WTC11 (cell line): ENCODE results near the gene NKX2-4. TPM values are rescaled to one million over a fixed set of nuclear protein-coding genes. Genes with fewer than 3 reads are reported as not detected.

Experiments
- ATAC-seq: fragments of 200-7000 bp; cut with Tn5 transposase; 2 replicates; pipeline ENCODE4 v1.10.0; 2021; ENCODE audit warnings: mild to moderate bottlenecking, moderate library complexity
- CTCF ChIA-PET: fragments of 300-600 bp; sonication (Branson Sonifier 250); formaldehyde crosslinking; loops from one replicate; lab custom pipeline; 2021; ENCODE audit warnings: antibody characterized with exemption; lab: Charles Lee
- POLR2A ChIA-PET: fragments of 350-600 bp; sonication (Branson Sonifier 250); formaldehyde crosslinking; loops from one replicate; lab custom pipeline; 2021; ENCODE audit warnings: antibody characterized with exemption; lab: Charles Lee
- DNase-seq: peaks from one replicate; pipeline ENCODE4 v3.0.0; 2021; ENCODE audit warnings: low spot score
- H3K27ac Mint-ChIP-seq: 2 replicates; pipeline ENCODE4 v1.8.0; 2021; ENCODE audit warnings: mixed read lengths
- H3K27me3 Mint-ChIP-seq: 2 replicates; pipeline ENCODE4 v1.8.0; 2021; ENCODE audit warnings: low read depth, mild to moderate bottlenecking, moderate library complexity, mixed read lengths
- H3K36me3 Mint-ChIP-seq: 2 replicates; pipeline ENCODE4 v1.8.0; 2021; ENCODE audit warnings: mixed read lengths
- H3K4me1 Mint-ChIP-seq: 2 replicates; pipeline ENCODE4 v1.8.0; 2022; ENCODE audit warnings: mixed read lengths
- H3K4me3 Mint-ChIP-seq: 2 replicates; pipeline ENCODE4 v1.8.0; 2021; ENCODE audit warnings: mild to moderate bottlenecking, moderate library complexity, mixed read lengths
- H3K9me3 Mint-ChIP-seq: 2 replicates; pipeline ENCODE4 v1.8.0; 2021; ENCODE audit warnings: mixed read lengths
- AR ChIP-seq: fragments of 250-450 bp; sonication (Bioruptor Pico); IDR thresholded peaks from 2 replicates; pipeline ENCODE4 v1.9.0; 2021; ENCODE audit warnings: mild to moderate bottlenecking
- ARID4B ChIP-seq: sonication (generic); formaldehyde crosslinking; IDR thresholded peaks from 2 replicates; pipeline ENCODE4 v1.8.0; 2023; ENCODE audit warnings: missing genetic modification reagents, mild to moderate bottlenecking, borderline replicate concordance
- ATF6 ChIP-seq: sonication (generic); formaldehyde crosslinking; IDR thresholded peaks from 2 replicates; pipeline ENCODE4 v1.8.1; 2023; ENCODE audit warnings: mild to moderate bottlenecking, missing genetic modification reagents
- CREM ChIP-seq: sonication (generic); formaldehyde crosslinking; IDR thresholded peaks from 2 replicates; pipeline ENCODE4 v1.8.1; 2022; ENCODE audit warnings: mild to moderate bottlenecking, missing genetic modification reagents, moderate library complexity
- FOXJ3 ChIP-seq: sonication (generic); formaldehyde crosslinking; IDR thresholded peaks from 2 replicates; pipeline ENCODE4 v1.9.0; 2021; ENCODE audit warnings: missing genetic modification reagents, mild to moderate bottlenecking, borderline replicate concordance
- JUN ChIP-seq: sonication (generic); formaldehyde crosslinking; IDR thresholded peaks from 2 replicates; pipeline ENCODE4 v1.8.0; 2023; ENCODE audit warnings: mild to moderate bottlenecking, missing genetic modification reagents
- MLX ChIP-seq: sonication (generic); formaldehyde crosslinking; IDR thresholded peaks from 2 replicates; pipeline ENCODE4 v1.8.1; 2023; ENCODE audit warnings: mild to moderate bottlenecking, missing genetic modification reagents, moderate library complexity
- MYBL2 ChIP-seq: sonication (generic); formaldehyde crosslinking; IDR thresholded peaks from 2 replicates; pipeline ENCODE4 v1.8.1; 2023; ENCODE audit warnings: mild to moderate bottlenecking, moderate library complexity, missing genetic modification reagents
- NR1H2 ChIP-seq: sonication (generic); formaldehyde crosslinking; IDR thresholded peaks from 2 replicates; pipeline ENCODE4 v1.9.0; 2021; ENCODE audit warnings: mild to moderate bottlenecking, moderate library complexity, missing genetic modification reagents
- RORB ChIP-seq: fragments of 250-450 bp; sonication (Bioruptor Pico); IDR thresholded peaks from 2 replicates; pipeline ENCODE4 v1.9.0; 2021; ENCODE audit warnings: mild to moderate bottlenecking
- SOX15 ChIP-seq: fragments of 250-450 bp; sonication (Bioruptor Pico); IDR thresholded peaks from 2 replicates; pipeline ENCODE4 v1.9.0; 2021; ENCODE audit warnings: mild to moderate bottlenecking
- TP53 ChIP-seq: sonication (generic); formaldehyde crosslinking; IDR thresholded peaks from 2 replicates; pipeline ENCODE4 v1.8.1; 2023; ENCODE audit warnings: mild to moderate bottlenecking, missing genetic modification reagents
- ZMAT4 ChIP-seq: fragments of 250-450 bp; sonication (Bioruptor Pico); IDR thresholded peaks from 2 replicates; pipeline ENCODE4 v1.9.0; 2021; ENCODE audit warnings: mild to moderate bottlenecking
- total RNA-seq: library from RNA; stranded (reverse); gene quantifications from 3 replicates; pipeline ENCODE4 v1.2.3, GENCODE V29; 2021
- TF ChIP-seq, protein P1 (sequence below): sonication (generic); formaldehyde crosslinking; IDR thresholded peaks from 2 replicates; pipeline ENCODE4 v1.8.0; 2022; ENCODE audit warnings: mild to moderate bottlenecking, missing genetic modification reagents
- TF ChIP-seq, protein P2 (sequence below): sonication (generic); formaldehyde crosslinking; IDR thresholded peaks from 2 replicates; pipeline ENCODE4 v1.8.1; 2022; ENCODE audit warnings: mild to moderate bottlenecking, missing genetic modification reagents, moderate library complexity, borderline replicate concordance
- TF ChIP-seq, protein P3 (sequence below): sonication (generic); formaldehyde crosslinking; IDR thresholded peaks from 2 replicates; pipeline ENCODE4 v1.8.0; 2022; ENCODE audit warnings: mild to moderate bottlenecking, missing genetic modification reagents
- TF ChIP-seq, protein P4 (sequence below): sonication (generic); formaldehyde crosslinking; IDR thresholded peaks from 2 replicates; pipeline ENCODE4 v1.8.0; 2022; ENCODE audit warnings: mild to moderate bottlenecking, missing genetic modification reagents
- TF ChIP-seq, protein P5 (sequence below): sonication (generic); formaldehyde crosslinking; IDR thresholded peaks from 2 replicates; pipeline ENCODE4 v1.8.0; 2023; ENCODE audit warnings: missing genetic modification reagents

NKX2-4 gene
- total RNA-seq, 1 experiment from 2014 or later: 0.07 TPM

DNA sequence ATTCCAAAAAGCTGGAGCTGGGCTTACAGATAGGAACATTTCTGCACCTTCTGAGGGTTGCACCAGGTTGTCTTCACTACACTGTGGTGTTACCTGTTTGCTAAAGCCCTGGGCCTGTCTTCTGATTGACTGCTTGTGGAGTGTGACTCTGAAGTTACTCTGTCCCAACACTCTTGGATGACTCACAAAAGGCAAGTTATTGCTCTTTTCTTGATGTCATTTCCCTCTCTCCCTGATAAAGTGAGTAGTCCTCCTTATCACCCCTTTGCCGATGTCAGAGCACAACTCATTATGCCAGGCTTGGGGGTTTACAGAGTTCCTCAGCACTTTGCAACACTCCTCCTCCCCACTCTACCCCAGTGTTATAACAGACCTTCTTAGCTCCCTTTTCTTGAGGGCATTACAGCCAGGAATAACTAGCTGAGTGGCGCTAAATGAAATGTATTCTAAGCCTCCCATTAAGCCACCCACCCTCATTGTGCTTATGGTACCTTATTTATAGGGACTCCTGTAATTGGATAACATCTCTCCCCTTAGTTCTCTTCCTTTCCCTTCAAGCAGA lies 36.1 kb upstream of the NKX2-4 start (continued):
- TF ChIP-seq ARID4B (CRISPR knock-in tag): no peak

DNA sequence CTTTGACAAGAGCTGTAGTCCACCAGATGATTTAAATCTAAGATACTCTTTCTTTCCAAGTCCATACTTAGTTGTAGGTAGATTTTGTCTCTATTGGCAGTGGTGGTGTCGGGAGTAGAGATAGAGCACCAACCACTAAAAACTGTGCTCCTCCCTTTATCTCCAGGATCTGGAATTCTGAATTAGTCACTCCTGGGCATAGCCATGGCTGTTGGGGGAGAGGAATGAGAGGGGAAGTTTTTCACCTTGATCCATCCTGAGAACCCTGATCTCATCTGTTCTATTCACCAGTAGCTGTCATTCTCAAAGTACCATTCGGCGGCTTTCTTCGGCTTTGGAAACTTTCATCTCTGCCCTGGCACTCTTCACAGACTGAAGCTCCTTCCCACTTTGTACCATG lies 35.6 kb upstream of the NKX2-4 start:
- Mint-ChIP-seq H3K36me3 (no peaks in the 10 kb centered on the region), H3K9me3 (no peaks in the 10 kb centered on the region), H3K27me3 (no peaks in the 10 kb centered on the region), H3K4me1 (peaks cover 9% of the 10 kb centered on the region), H3K4me3 (no peak overlapping the region), H3K27ac (no peak overlapping the region)
- TF ChIP-seq MLX (no peak), NR1H2 (CRISPR knock-in tag) (no peak), AR (CRISPR knock-in tag) (no peak), MYBL2 (CRISPR knock-in tag) (no peak), ZMAT4 (CRISPR knock-in tag) (no peak), FOXJ3 (CRISPR knock-in tag) (no peak), RORB (CRISPR knock-in tag) (no peak), SOX15 (CRISPR knock-in tag) (no peak), TP53 (CRISPR knock-in tag) (no peak), CREM (no peak), JUN (no peak), ATF6 (CRISPR knock-in tag) (no peak)
- TF ChIP-seq, protein P1, sequence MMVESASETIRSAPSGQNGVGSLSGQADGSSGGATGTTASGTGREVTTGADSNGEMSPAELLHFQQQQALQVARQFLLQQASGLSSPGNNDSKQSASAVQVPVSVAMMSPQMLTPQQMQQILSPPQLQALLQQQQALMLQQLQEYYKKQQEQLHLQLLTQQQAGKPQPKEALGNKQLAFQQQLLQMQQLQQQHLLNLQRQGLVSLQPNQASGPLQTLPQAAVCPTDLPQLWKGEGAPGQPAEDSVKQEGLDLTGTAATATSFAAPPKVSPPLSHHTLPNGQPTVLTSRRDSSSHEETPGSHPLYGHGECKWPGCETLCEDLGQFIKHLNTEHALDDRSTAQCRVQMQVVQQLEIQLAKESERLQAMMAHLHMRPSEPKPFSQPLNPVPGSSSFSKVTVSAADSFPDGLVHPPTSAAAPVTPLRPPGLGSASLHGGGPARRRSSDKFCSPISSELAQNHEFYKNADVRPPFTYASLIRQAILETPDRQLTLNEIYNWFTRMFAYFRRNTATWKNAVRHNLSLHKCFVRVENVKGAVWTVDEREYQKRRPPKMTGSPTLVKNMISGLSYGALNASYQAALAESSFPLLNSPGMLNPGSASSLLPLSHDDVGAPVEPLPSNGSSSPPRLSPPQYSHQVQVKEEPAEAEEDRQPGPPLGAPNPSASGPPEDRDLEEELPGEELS (CRISPR knock-in tag): no peak
- TF ChIP-seq, protein P2, sequence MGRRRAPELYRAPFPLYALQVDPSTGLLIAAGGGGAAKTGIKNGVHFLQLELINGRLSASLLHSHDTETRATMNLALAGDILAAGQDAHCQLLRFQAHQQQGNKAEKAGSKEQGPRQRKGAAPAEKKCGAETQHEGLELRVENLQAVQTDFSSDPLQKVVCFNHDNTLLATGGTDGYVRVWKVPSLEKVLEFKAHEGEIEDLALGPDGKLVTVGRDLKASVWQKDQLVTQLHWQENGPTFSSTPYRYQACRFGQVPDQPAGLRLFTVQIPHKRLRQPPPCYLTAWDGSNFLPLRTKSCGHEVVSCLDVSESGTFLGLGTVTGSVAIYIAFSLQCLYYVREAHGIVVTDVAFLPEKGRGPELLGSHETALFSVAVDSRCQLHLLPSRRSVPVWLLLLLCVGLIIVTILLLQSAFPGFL: no peak
- TF ChIP-seq, protein P3, sequence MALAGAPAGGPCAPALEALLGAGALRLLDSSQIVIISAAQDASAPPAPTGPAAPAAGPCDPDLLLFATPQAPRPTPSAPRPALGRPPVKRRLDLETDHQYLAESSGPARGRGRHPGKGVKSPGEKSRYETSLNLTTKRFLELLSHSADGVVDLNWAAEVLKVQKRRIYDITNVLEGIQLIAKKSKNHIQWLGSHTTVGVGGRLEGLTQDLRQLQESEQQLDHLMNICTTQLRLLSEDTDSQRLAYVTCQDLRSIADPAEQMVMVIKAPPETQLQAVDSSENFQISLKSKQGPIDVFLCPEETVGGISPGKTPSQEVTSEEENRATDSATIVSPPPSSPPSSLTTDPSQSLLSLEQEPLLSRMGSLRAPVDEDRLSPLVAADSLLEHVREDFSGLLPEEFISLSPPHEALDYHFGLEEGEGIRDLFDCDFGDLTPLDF (CRISPR knock-in tag): no peak
- TF ChIP-seq, protein P4, sequence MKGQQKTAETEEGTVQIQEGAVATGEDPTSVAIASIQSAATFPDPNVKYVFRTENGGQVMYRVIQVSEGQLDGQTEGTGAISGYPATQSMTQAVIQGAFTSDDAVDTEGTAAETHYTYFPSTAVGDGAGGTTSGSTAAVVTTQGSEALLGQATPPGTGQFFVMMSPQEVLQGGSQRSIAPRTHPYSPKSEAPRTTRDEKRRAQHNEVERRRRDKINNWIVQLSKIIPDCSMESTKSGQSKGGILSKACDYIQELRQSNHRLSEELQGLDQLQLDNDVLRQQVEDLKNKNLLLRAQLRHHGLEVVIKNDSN (CRISPR knock-in tag): no peak
- TF ChIP-seq, protein P5, sequence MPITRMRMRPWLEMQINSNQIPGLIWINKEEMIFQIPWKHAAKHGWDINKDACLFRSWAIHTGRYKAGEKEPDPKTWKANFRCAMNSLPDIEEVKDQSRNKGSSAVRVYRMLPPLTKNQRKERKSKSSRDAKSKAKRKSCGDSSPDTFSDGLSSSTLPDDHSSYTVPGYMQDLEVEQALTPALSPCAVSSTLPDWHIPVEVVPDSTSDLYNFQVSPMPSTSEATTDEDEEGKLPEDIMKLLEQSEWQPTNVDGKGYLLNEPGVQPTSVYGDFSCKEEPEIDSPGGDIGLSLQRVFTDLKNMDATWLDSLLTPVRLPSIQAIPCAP: no peak
- DNase-seq (no peak), ATAC-seq (no peak)
- ChIA-PET POLR2A (no interaction called here), CTCF (no interaction called here)
